ENCODE data around the gene FAM114A2. TPM values are rescaled to one million over a fixed set of nuclear protein-coding genes. Genes with fewer than 3 reads are reported as not detected.

Gene FAM114A2
- total RNA-seq, 1 donor from 2014 or later, result 30.4 TPM

GRCh38 chr5:153983885-153984284, 54.8 kb downstream of the FAM114A2 start:
- Mint-ChIP-seq H3K36me3 (no peaks in the 10 kb centered on the region), H3K4me3 (no peak overlapping the region), H3K4me1 (ENCODE audit: unreplicated experiment) (no peaks in the 10 kb centered on the region), H3K9me3 (no peaks in the 10 kb centered on the region), H3K27me3 (peaks cover 3% of the 10 kb centered on the region), H3K27ac (no peak overlapping the region)
- DNase-seq (ENCODE audit: extremely low spot score, unreplicated experiment), result no peak
- no peak for TF ChIP-seq CTCF (conservative IDR thresholded peaks at IDR 0.05)

GRCh38 chr5:153981905-153982605, 56.7 kb downstream of the FAM114A2 start:
- no peak for TF ChIP-seq CTCF (conservative IDR thresholded peaks at IDR 0.05)
- H3K27ac Mint-ChIP-seq, result no peak overlapping the region
- H3K9me3 Mint-ChIP-seq, result no peaks in the 10 kb centered on the region
- DNase-seq (ENCODE audit: extremely low spot score, unreplicated experiment), result no peak
- no peaks in the 10 kb centered on the region for H3K36me3 Mint-ChIP-seq
- no peak overlapping the region for H3K4me3 Mint-ChIP-seq
- H3K27me3 Mint-ChIP-seq, result peaks cover 7% of the 10 kb centered on the region
- H3K4me1 Mint-ChIP-seq (ENCODE audit: unreplicated experiment), result peaks cover under 1% of the 10 kb centered on the region

GRCh38 chr5:153979028-153979783, 59.5 kb downstream of the FAM114A2 start:
- Mint-ChIP-seq H3K9me3 (no peaks in the 10 kb centered on the region), H3K27ac (peak overlapping the region; percentile 53), H3K36me3 (no peaks in the 10 kb centered on the region), H3K27me3 (peaks cover 30% of the 10 kb centered on the region), H3K4me3 (no peak overlapping the region), H3K4me1 (ENCODE audit: unreplicated experiment) (peaks cover 4% of the 10 kb centered on the region)
- DNase-seq (ENCODE audit: extremely low spot score, unreplicated experiment), result no peak
- no peak for TF ChIP-seq CTCF (conservative IDR thresholded peaks at IDR 0.05)

GRCh38 chr5:153974813-153975163, 63.9 kb downstream of the FAM114A2 start:
- H3K4me1 Mint-ChIP-seq (ENCODE audit: unreplicated experiment), result peaks cover 4% of the 10 kb centered on the region
- no peaks in the 10 kb centered on the region for H3K36me3 Mint-ChIP-seq
- TF ChIP-seq CTCF (conservative IDR thresholded peaks at IDR 0.05), result no peak
- H3K27ac Mint-ChIP-seq, result no peak overlapping the region
- peaks cover 41% of the 10 kb centered on the region for H3K27me3 Mint-ChIP-seq
- no peaks in the 10 kb centered on the region for H3K9me3 Mint-ChIP-seq
- no peak for DNase-seq (ENCODE audit: extremely low spot score, unreplicated experiment)
- no peak overlapping the region for H3K4me3 Mint-ChIP-seq

GRCh38 chr5:153974131-153974812, 64.4 kb downstream of the FAM114A2 start:
- Mint-ChIP-seq H3K36me3 (no peaks in the 10 kb centered on the region), H3K27ac (no peak overlapping the region), H3K4me1 (ENCODE audit: unreplicated experiment) (peaks cover 4% of the 10 kb centered on the region), H3K27me3 (peaks cover 42% of the 10 kb centered on the region), H3K9me3 (no peaks in the 10 kb centered on the region), H3K4me3 (no peak overlapping the region)
- TF ChIP-seq CTCF (conservative IDR thresholded peaks at IDR 0.05), result peak; percentile 85
- no peak for DNase-seq (ENCODE audit: extremely low spot score, unreplicated experiment)
